Measurements from ENCODE around the gene DLX4. TPM values are rescaled to one million over a fixed set of nuclear protein-coding genes. Genes with fewer than 3 reads are reported as not detected.

Gene DLX4
- total and polyA plus RNA-seq, 2 of the 4 experiments (the other 2 are of a cell fraction) = not detected

- no peak overlapping the region for H3K56ac ChIP-seq (ENCODE audit: extremely low read depth, insufficient read depth, low read length)
- H3K27ac ChIP-seq (ENCODE audit: insufficient read depth, low read length) = no peak overlapping the region
- H4K20me1 ChIP-seq (ENCODE audit: insufficient read depth, low read length) = peaks cover 4% of the 10 kb centered on the region
- H3K79me1 ChIP-seq (ENCODE audit: low read depth in 1 of 2, low read length in 2 of 2) = no peaks in the 10 kb centered on the region
- H3K9me3 ChIP-seq (ENCODE audit: control insufficient read depth, insufficient read depth, low read length) = no peaks in the 10 kb centered on the region
- H3K27me3 ChIP-seq (ENCODE audit: control insufficient read depth, insufficient read depth, low read length) = peaks cover 78% of the 10 kb centered on the region
- no peak overlapping the region for H3K18ac ChIP-seq (ENCODE audit: low read depth, low read length)
- in situ Hi-C loops (cut with MboI; ENCODE audit: low sequenced_read_pairs) (no loop called here), dilution Hi-C loops (cut with HindIII; ENCODE audit: low sequenced_read_pairs, unreplicated experiment) (no loop called here), intact Hi-C loops (cut with micrococcal nuclease) (loop anchor here (5.0 kb wide), 1 partner anchor 48 kb away; the partner anchor contains the start of gene DLX3)
- POLR2A ChIA-PET (ENCODE audit: unreplicated experiment) = no interaction called here
- no peak overlapping the region for H2AK9ac ChIP-seq (replicated peaks; ENCODE audit: low read depth, low read length, poor library complexity)
- CTCF ChIA-PET = no interaction called here
- H3K4me1 ChIP-seq (ENCODE audit: control insufficient read depth, insufficient read depth, low read length) = no peaks in the 10 kb centered on the region
- H2BK15ac ChIP-seq (ENCODE audit: low read depth, low read length) = no peak overlapping the region
- no peak for TF ChIP-seq FOS (IDR thresholded peaks at IDR 0.05; ENCODE audit: low read depth, low read length)
- no peak overlapping the region for H2BK5ac ChIP-seq (ENCODE audit: low read depth, low read length, poor library complexity, severe bottlenecking)
- ATAC-seq (ENCODE audit: low read depth) (no peak), DNase-seq (no peak)
- H3K4me3 ChIP-seq (ENCODE audit: insufficient read depth, low read depth, low read length) = no peak overlapping the region
- H2BK120ac ChIP-seq (ENCODE audit: low read depth, low read length) = no peak overlapping the region
- no peak overlapping the region for H4K5ac ChIP-seq (ENCODE audit: low read depth, low read length)
- H4K91ac ChIP-seq (ENCODE audit: insufficient read depth, low read depth, low read length) = no peak overlapping the region
- H3K9ac ChIP-seq (ENCODE audit: low read depth, low read length) = no peak overlapping the region
- no peak overlapping the region for H2AFZ ChIP-seq (replicated peaks; ENCODE audit: low read length, poor library complexity)
- WGBS, 2 experiments (ENCODE audit: extremely low coverage in 2 of 2, insufficient read length in 1 of 2) = 50% methylated on average over 2 of the region's 2 CpGs; no CpG with 5 or more reads in 1 of the 2 experiments
- no TSS peak for BruUV-seq (replicated peaks)
- H3K4me2 ChIP-seq (ENCODE audit: low read depth, low read length) = no peak overlapping the region
- H2AK5ac ChIP-seq (ENCODE audit: low read depth, low read length) = no peak overlapping the region
- no peak overlapping the region for H4K8ac ChIP-seq (ENCODE audit: low read depth in 2 of 2, low read length in 2 of 2)
- H3K23ac ChIP-seq (ENCODE audit: low read depth, low read length) = no peak overlapping the region
- H3K14ac ChIP-seq (replicated peaks; ENCODE audit: low read depth, low read length) = no peak overlapping the region
- no peak overlapping the region for H3K4ac ChIP-seq (ENCODE audit: low read depth, low read length)
- H2BK20ac ChIP-seq (ENCODE audit: low read depth, low read length) = no peak overlapping the region
- H3K9me1 ChIP-seq (ENCODE audit: insufficient read depth, low read length) = 0 out of 2 replicates have a peak, but pooled peaks cover 6% of the 10 kb centered on the region
- no peaks in the 10 kb centered on the region for H3K36me3 ChIP-seq (ENCODE audit: control insufficient read depth, insufficient read depth, low read length)
Observed at GRCh38 chr17:49949634-49950033, 19.4 kb upstream of the DLX4 start.

All from IMR-90 (cell line).